ENCODE results near the gene TRIM9.

DNA sequence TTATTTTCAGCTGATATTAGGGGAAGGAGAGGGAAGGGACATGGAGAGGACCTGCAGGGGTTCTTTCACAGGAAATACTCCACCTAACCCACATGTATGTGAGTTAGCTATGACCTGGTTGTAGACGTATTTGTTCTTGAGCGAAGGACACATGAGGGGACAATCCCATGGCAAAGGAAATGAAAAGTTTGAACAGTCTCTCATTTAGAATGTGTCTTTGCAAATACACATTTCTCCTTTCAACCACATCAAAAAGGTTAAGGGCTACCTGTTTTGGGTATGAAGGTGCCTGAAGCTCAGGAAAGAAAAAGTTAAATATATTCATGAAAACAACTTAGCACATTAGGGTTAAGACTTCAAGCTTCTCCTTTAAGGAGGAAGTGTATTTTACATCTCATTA is 158.0 kb downstream of the TRIM9 start:
- no peak for TF ChIP-seq SMC3 (IDR thresholded peaks at IDR 0.05; ENCODE audit: low read depth, low read length)
- no peak for TF ChIP-seq RFX5 (IDR thresholded peaks at IDR 0.05; ENCODE audit: low read depth, low read length)
- TF ChIP-seq, protein P1, sequence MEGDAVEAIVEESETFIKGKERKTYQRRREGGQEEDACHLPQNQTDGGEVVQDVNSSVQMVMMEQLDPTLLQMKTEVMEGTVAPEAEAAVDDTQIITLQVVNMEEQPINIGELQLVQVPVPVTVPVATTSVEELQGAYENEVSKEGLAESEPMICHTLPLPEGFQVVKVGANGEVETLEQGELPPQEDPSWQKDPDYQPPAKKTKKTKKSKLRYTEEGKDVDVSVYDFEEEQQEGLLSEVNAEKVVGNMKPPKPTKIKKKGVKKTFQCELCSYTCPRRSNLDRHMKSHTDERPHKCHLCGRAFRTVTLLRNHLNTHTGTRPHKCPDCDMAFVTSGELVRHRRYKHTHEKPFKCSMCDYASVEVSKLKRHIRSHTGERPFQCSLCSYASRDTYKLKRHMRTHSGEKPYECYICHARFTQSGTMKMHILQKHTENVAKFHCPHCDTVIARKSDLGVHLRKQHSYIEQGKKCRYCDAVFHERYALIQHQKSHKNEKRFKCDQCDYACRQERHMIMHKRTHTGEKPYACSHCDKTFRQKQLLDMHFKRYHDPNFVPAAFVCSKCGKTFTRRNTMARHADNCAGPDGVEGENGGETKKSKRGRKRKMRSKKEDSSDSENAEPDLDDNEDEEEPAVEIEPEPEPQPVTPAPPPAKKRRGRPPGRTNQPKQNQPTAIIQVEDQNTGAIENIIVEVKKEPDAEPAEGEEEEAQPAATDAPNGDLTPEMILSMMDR (conservative IDR thresholded peaks at IDR 0.05; ENCODE audit: low read depth, low read length), result no peak
- TF ChIP-seq POLR2A (IDR thresholded peaks at IDR 0.05; ENCODE audit: low read depth, low read length), result no peak
- no peak for TF ChIP-seq MAZ (IDR thresholded peaks at IDR 0.05; ENCODE audit: borderline replicate concordance, low read depth, low read length)

Measured in IMR-90 (cell line).